ENCODE results near the gene NPPC.

Gene NPPC

GRCh38 chr2:231935815-231936214 is 9.6 kb upstream of the NPPC start:
- Histone ChIP-seq H3K4me3 (no peak overlapping the region), H3K27ac (no peak overlapping the region)
- no peak for DNase-seq (ENCODE audit: low spot score)
- TF ChIP-seq CTCF (IDR thresholded peaks at IDR 0.05): no peak

- no peak for DNase-seq (ENCODE audit: low spot score)
- no peak for TF ChIP-seq CTCF (IDR thresholded peaks at IDR 0.05)
Measured at GRCh38 chr2:231935207-231935524, 9.0 kb upstream of the NPPC start.

GRCh38 chr2:231934441-231935206 is 8.4 kb upstream of the NPPC start:
- H3K27ac ChIP-seq: no peak overlapping the region
- DNase-seq (ENCODE audit: low spot score): no peak
- H3K4me3 ChIP-seq: no peak overlapping the region
- TF ChIP-seq CTCF (IDR thresholded peaks at IDR 0.05): no peak

More at GRCh38 chr2:231935207-231935524, 9.0 kb upstream of the NPPC start:
- Histone ChIP-seq H3K4me3 (no peak overlapping the region), H3K27ac (no peak overlapping the region)

- TF ChIP-seq CTCF (IDR thresholded peaks at IDR 0.05): no peak
- no peak for DNase-seq (ENCODE audit: low spot score)
- H3K4me3 ChIP-seq: no peak overlapping the region
- H3K27ac ChIP-seq: no peak overlapping the region
Measured at GRCh38 chr2:231933916-231934401, 7.8 kb upstream of the NPPC start.

- no peak for TF ChIP-seq CTCF (IDR thresholded peaks at IDR 0.05)
- H3K27ac ChIP-seq: no peak overlapping the region
- H3K4me3 ChIP-seq: no peak overlapping the region
- no peak for DNase-seq (ENCODE audit: low spot score)
Measured at GRCh38 chr2:231932985-231933915, 7.1 kb upstream of the NPPC start.

- H3K27ac ChIP-seq: no peak overlapping the region
- H3K4me3 ChIP-seq: no peak overlapping the region
- TF ChIP-seq CTCF (IDR thresholded peaks at IDR 0.05): no peak
- no peak for DNase-seq (ENCODE audit: low spot score)
Measured at GRCh38 chr2:231932711-231932970, 6.4 kb upstream of the NPPC start.
